Neural cell (in vitro differentiated cells): Measurements from ENCODE around the gene FGD3. TPM values are rescaled to one million over a fixed set of nuclear protein-coding genes. Genes with fewer than 3 reads are reported as not detected.

ENCODE experiments used
- H2AFZ ChIP-seq: fragments of 200-600, 300-800 bp; sonication (generic), shearing (Covaris generic); 2 replicates; pipeline ENCODE4 v1.6.0; 2014; ENCODE audit warnings: low read depth, mild to moderate bottlenecking, antibody characterized with exemption, low read length, moderate library complexity
- H3F3A ChIP-seq: fragments of 200-600 bp; shearing (Covaris generic); 2 replicates; pipeline ENCODE4 v1.6.1; 2016; ENCODE audit warnings: mild to moderate bottlenecking, moderate library complexity, mixed read lengths, antibody characterized with exemption, low read length; ENCODE audit not compliant: insufficient read depth, poor library complexity, severe bottlenecking
- H3K27ac ChIP-seq: fragments of 200-600, 300-800 bp; sonication (generic), shearing (Covaris generic); 2 replicates; pipeline ENCODE4 v1.5.1; 2014; ENCODE audit warnings: mild to moderate bottlenecking, low read length, moderate library complexity
- H3K27me3 ChIP-seq: fragments of 300-800, 200-600 bp; sonication (generic), shearing (Covaris generic); 2 replicates; pipeline ENCODE4 v1.6.0; 2014; ENCODE audit warnings: mild to moderate bottlenecking, low read depth, low read length, moderate library complexity; ENCODE audit not compliant: insufficient read depth
- H3K36me3 ChIP-seq: fragments of 300-800, 200-600 bp; sonication (generic), shearing (Covaris generic); 2 replicates; pipeline ENCODE4 v1.5.1; 2014; ENCODE audit warnings: mild to moderate bottlenecking, antibody characterized with exemption, low read length, moderate library complexity; ENCODE audit not compliant: insufficient read depth
- H3K4me2 ChIP-seq: fragments of 300-800, 200-600 bp; sonication (generic), shearing (Covaris generic); 2 replicates; pipeline ENCODE4 v1.6.0; 2014; ENCODE audit warnings: mild to moderate bottlenecking, low read length
- H3K4me3 ChIP-seq: fragments of 300-800, 200-600 bp; sonication (generic), shearing (Covaris generic); 2 replicates; pipeline ENCODE4 v1.5.1; 2014; ENCODE audit warnings: mild to moderate bottlenecking, low read length, moderate library complexity
- H3K79me2 ChIP-seq: fragments of 200-600 bp; shearing (Covaris generic); replicated peaks from 2 replicates; pipeline ENCODE4 v1.6.0; 2014; ENCODE audit warnings: mild to moderate bottlenecking, low read length, moderate library complexity; ENCODE audit not compliant: insufficient read depth
- H3K9ac ChIP-seq: fragments of 300-800, 200-600 bp; sonication (generic), shearing (Covaris generic); 2 replicates; pipeline ENCODE4 v1.6.1; 2016; ENCODE audit warnings: mild to moderate bottlenecking, low read length, mixed read lengths
- H3K9me2 ChIP-seq: fragments of 200-600 bp; shearing (Covaris generic); 2 replicates; pipeline ENCODE4 v1.6.1; 2016; ENCODE audit warnings: mild to moderate bottlenecking, low read length, mixed read lengths; ENCODE audit not compliant: insufficient read depth
- H3K9me3 ChIP-seq: fragments of 200-600, 300-800 bp; sonication (generic), shearing (Covaris generic); 2 replicates; pipeline ENCODE4 v1.6.1; 2016; ENCODE audit warnings: mild to moderate bottlenecking, mixed run types, low read length, moderate library complexity, mixed read lengths
- H4K20me1 ChIP-seq: fragments of 200-600 bp; shearing (Covaris generic); 2 replicates; pipeline ENCODE4 v1.6.1; 2016; ENCODE audit warnings: mild to moderate bottlenecking, mixed run types; ENCODE audit not compliant: insufficient read depth
- CTCF ChIP-seq: fragments of 450-650 bp; IDR thresholded peaks from 2 replicates; pipeline ENCODE4 v1.5.1; 2014; ENCODE audit warnings: antibody characterized with exemption, mild to moderate bottlenecking, moderate library complexity; ENCODE audit not compliant: poor library complexity, severe bottlenecking
- EP300 ChIP-seq: fragments of 450-650 bp; conservative IDR thresholded peaks from 2 replicates; pipeline ENCODE4 v1.6.1; 2014; ENCODE audit warnings: antibody characterized with exemption, mild to moderate bottlenecking, moderate library complexity; ENCODE audit not compliant: poor library complexity, severe bottlenecking
- EZH2 ChIP-seq: fragments of 200-600, 300-800 bp; shearing (Covaris generic), sonication (generic); IDR thresholded peaks from 2 replicates; pipeline ENCODE4 v1.6.1; 2014; ENCODE audit warnings: antibody characterized with exemption, low read length, borderline replicate concordance, mild to moderate bottlenecking; ENCODE audit not compliant: insufficient read depth, poor library complexity, severe bottlenecking
- MXI1 ChIP-seq: fragments of 450-650 bp; conservative IDR thresholded peaks from 2 replicates; pipeline ENCODE4 v1.6.1; 2014; ENCODE audit warnings: antibody characterized with exemption, mild to moderate bottlenecking; ENCODE audit not compliant: poor library complexity, severe bottlenecking
- POLR2AphosphoS5 ChIP-seq: IDR thresholded peaks from 2 replicates; pipeline ENCODE4 v1.6.1; 2012
- RAD21 ChIP-seq: fragments of 450-650 bp; conservative IDR thresholded peaks from 2 replicates; pipeline ENCODE4 v1.6.1; 2014; ENCODE audit warnings: antibody characterized with exemption, mild to moderate bottlenecking, moderate library complexity
- REST ChIP-seq: IDR thresholded peaks from 2 replicates; pipeline ENCODE4 v1.6.1; 2012; ENCODE audit warnings: borderline replicate concordance
- SMC3 ChIP-seq: fragments of 450-650 bp; conservative IDR thresholded peaks from 2 replicates; pipeline ENCODE4 v1.6.1; 2014; ENCODE audit warnings: antibody characterized with exemption, mild to moderate bottlenecking, moderate library complexity; ENCODE audit not compliant: poor library complexity
- TAF1 ChIP-seq: IDR thresholded peaks from 2 replicates; pipeline ENCODE4 v1.6.1; 2012; ENCODE audit warnings: low read depth
- polyA plus RNA-seq: library from polyadenylated mRNA; depleted of rRNA; stranded (reverse); fragments of >200 nt; gene quantifications from 2 replicates; pipeline ENCODE4 v1.2.3, GENCODE V29; 2014

The FGD3 gene
- polyA plus RNA-seq, 1 donor from 2014 or later: 8.3 TPM

GRCh38 chr9:93010704-93011103 is 63.4 kb downstream of the FGD3 start:
- no peaks in the 10 kb centered on the region for H4K20me1 ChIP-seq
- no peaks in the 10 kb centered on the region for H3K27me3 ChIP-seq
- H3K4me2 ChIP-seq: no peak overlapping the region
- H3F3A ChIP-seq: no peaks in the 10 kb centered on the region
- no peak overlapping the region for H2AFZ ChIP-seq
- no peaks in the 10 kb centered on the region for H3K36me3 ChIP-seq
- H3K9me2 ChIP-seq: no peaks in the 10 kb centered on the region
- TF ChIP-seq EP300 (no peak), CTCF (no peak), RAD21 (no peak), SMC3 (no peak), TAF1 (no peak), MXI1 (no peak), POLR2AphosphoS5 (no peak), EZH2 (no peak), REST (no peak)
- H3K4me3 ChIP-seq: no peak overlapping the region
- no peaks in the 10 kb centered on the region for H3K79me2 ChIP-seq
- H3K9ac ChIP-seq: no peak overlapping the region
- H3K9me3 ChIP-seq: no peaks in the 10 kb centered on the region
- no peak overlapping the region for H3K27ac ChIP-seq

- H3K36me3 ChIP-seq: no peaks in the 10 kb centered on the region
- H3F3A ChIP-seq: no peaks in the 10 kb centered on the region
- no peaks in the 10 kb centered on the region for H4K20me1 ChIP-seq
Observed at GRCh38 chr9:93011114-93011513, 63.8 kb downstream of the FGD3 start.

More at GRCh38 chr9:93011114-93011513, 63.8 kb downstream of the FGD3 start:
- Histone ChIP-seq H3K79me2 (no peaks in the 10 kb centered on the region), H3K9me2 (no peaks in the 10 kb centered on the region), H3K9me3 (no peaks in the 10 kb centered on the region), H2AFZ (no peak overlapping the region), H3K4me3 (no peak overlapping the region), H3K4me2 (no peak overlapping the region), H3K27ac (no peak overlapping the region), H3K9ac (no peak overlapping the region), H3K27me3 (no peaks in the 10 kb centered on the region)
- TF ChIP-seq TAF1: no peak
- TF ChIP-seq RAD21: no peak
- no peak for TF ChIP-seq MXI1
- no peak for TF ChIP-seq SMC3
- TF ChIP-seq POLR2AphosphoS5: no peak
- no peak for TF ChIP-seq EP300
- TF ChIP-seq REST: no peak
- no peak for TF ChIP-seq CTCF
- no peak for TF ChIP-seq EZH2
